CD4-positive, CD25-positive, alpha-beta regulatory T cell (primary cell): Measurements from ENCODE around the gene CNTN5. TPM values are rescaled to one million over a fixed set of nuclear protein-coding genes. Genes with fewer than 3 reads are reported as not detected.
A peak's percentile ranks its signal among the peaks of the same experiment; 100 is the strongest.

Experiments
- ATAC-seq, 2 donors: fragments of 150-1000 bp; cut with Tn5 transposase; one replicate each; pipeline ENCODE4 v1.10.0; 2021; ENCODE audit warnings: low read depth in 2 of 2, moderate number of reproducible peaks in 2 of 2, moderate library complexity in 1 of 2
- DNase-seq, 3 donors: peaks; one replicate each; pipeline versions ENCODE4 v3.0.0 to v3.0.0-alpha.2; 2012 to 2022; ENCODE audit warnings: mixed read lengths in 1 of 3
- H3K27ac ChIP-seq: one replicate; pipeline ENCODE4 v1.7.0; 2013; ENCODE audit warnings: mild to moderate bottlenecking, low read length; ENCODE audit not compliant: insufficient read depth, poor library complexity, severe bottlenecking
- H3K27me3 ChIP-seq: one replicate; pipeline ENCODE4 v1.7.0; 2013; ENCODE audit warnings: low read length; ENCODE audit not compliant: control insufficient read depth, insufficient read depth
- H3K36me3 ChIP-seq: one replicate; pipeline ENCODE4 v1.7.0; 2013; ENCODE audit warnings: mild to moderate bottlenecking, low read length, moderate library complexity; ENCODE audit not compliant: control insufficient read depth, insufficient read depth
- H3K4me1 ChIP-seq: 2 replicates; pipeline ENCODE4 v1.7.0; 2013; ENCODE audit warnings: mild to moderate bottlenecking, low read length; ENCODE audit not compliant: insufficient read depth, control insufficient read depth, poor library complexity, severe bottlenecking
- H3K4me3 ChIP-seq: one replicate; pipeline ENCODE4 v1.7.0; 2013; ENCODE audit warnings: low read depth, mild to moderate bottlenecking, low read length, moderate library complexity
- H3K9me3 ChIP-seq, 2 experiments: 1 replicate in 1 of 2; 2 replicates in 1 of 2; pipeline ENCODE4 v1.7.0; 2013; ENCODE audit warnings: low read length in 2 of 2, mild to moderate bottlenecking in 1 of 2, moderate library complexity in 1 of 2; ENCODE audit not compliant: control insufficient read depth in 2 of 2
- H3K27ac Mint-ChIP-seq, 3 donors: one replicate each; pipeline ENCODE4 v1.8.0; 2020 to 2022; ENCODE audit warnings: mild to moderate bottlenecking in 3 of 3, mixed read lengths in 3 of 3, moderate library complexity in 2 of 3
- H3K27me3 Mint-ChIP-seq: one replicate; pipeline ENCODE4 v1.8.0; 2022; ENCODE audit warnings: mild to moderate bottlenecking, mixed read lengths
- H3K36me3 Mint-ChIP-seq: one replicate; pipeline ENCODE4 v1.8.0; 2020; ENCODE audit warnings: mixed read lengths
- H3K4me1 Mint-ChIP-seq, 4 donors: one replicate each; pipeline ENCODE4 v1.8.0; 2020 to 2022; ENCODE audit warnings: mixed read lengths in 4 of 4, mild to moderate bottlenecking in 1 of 4
- H3K4me3 Mint-ChIP-seq, 4 donors: one replicate each; pipeline ENCODE4 v1.8.0; 2020 to 2022; ENCODE audit warnings: mild to moderate bottlenecking in 4 of 4, mixed read lengths in 4 of 4, moderate library complexity in 3 of 4
- H3K9me3 Mint-ChIP-seq, 7 donors: one replicate each; pipeline ENCODE4 v1.8.0; 2020 to 2022; ENCODE audit warnings: mixed read lengths in 7 of 7, mild to moderate bottlenecking in 3 of 7, moderate library complexity in 2 of 7
- polyA plus RNA-seq, 4 donors: library from polyadenylated mRNA; unstranded; fragments of 300-500 nt; fragmentation: Illumina TruSeq; gene quantifications; one replicate each; pipeline ENCODE4 v1.2.3, GENCODE V29; 2021
- total RNA-seq: library from RNA; stranded (reverse); gene quantifications from one replicate; pipeline ENCODE4 v1.2.3, GENCODE V29; 2022

CNTN5 gene
- total and polyA plus RNA-seq, 5 donors from 2014 or later: not detected

GRCh38 chr11:99589771-99590170 lies 569.0 kb downstream of the CNTN5 start:
- H3K36me3 Mint-ChIP-seq: no peaks in the 10 kb centered on the region
- H3K27me3 Mint-ChIP-seq: no peaks in the 10 kb centered on the region
- no peaks in the 10 kb centered on the region for H3K4me1 Mint-ChIP-seq
- no peak overlapping the region for H3K4me3 Mint-ChIP-seq
- H3K4me1 ChIP-seq: no peaks in the 10 kb centered on the region
- ATAC-seq (no peak), DNase-seq (no peak)
- no peak overlapping the region for H3K27ac ChIP-seq
- no peaks in the 10 kb centered on the region for H3K36me3 ChIP-seq
- no peak overlapping the region for H3K4me3 ChIP-seq
- H3K9me3 Mint-ChIP-seq: peaks cover 2 to 26% (median 15%) of the 10 kb centered on the region in 7 donors
- peaks cover 1 to 5% of the 10 kb centered on the region in 2 experiments for H3K9me3 ChIP-seq
- no peaks in the 10 kb centered on the region for H3K27me3 ChIP-seq
- H3K27ac Mint-ChIP-seq: no peak overlapping the region

DNA sequence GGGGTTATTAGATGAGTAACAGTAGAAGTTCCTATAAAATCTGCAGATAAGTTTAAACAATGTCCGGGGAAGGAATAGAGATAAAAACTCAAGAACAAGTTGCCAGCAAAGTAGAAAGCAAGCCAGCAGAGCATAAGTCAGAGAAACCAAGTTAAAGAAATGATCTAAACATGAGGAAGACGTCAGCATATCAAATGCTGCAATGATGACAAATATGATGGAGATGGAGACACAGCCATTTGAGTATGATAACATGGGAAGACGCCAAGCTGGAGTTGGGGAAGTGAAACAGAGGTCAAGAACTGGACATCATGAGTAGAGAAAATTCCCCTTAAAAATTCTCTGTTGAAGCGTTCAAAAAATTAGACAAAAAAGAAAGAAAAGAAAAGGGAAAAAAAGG lies 571.5 kb downstream of the CNTN5 start:
- H3K4me1 Mint-ChIP-seq: no peaks in the 10 kb centered on the region
- no peak overlapping the region for H3K4me3 ChIP-seq
- peaks cover 2 to 18% (median 12%) of the 10 kb centered on the region in 7 donors for H3K9me3 Mint-ChIP-seq
- H3K9me3 ChIP-seq: peaks cover 0 to 5% of the 10 kb centered on the region in 2 experiments
- H3K27ac Mint-ChIP-seq: no peak overlapping the region
- no peaks in the 10 kb centered on the region for H3K36me3 Mint-ChIP-seq
- ATAC-seq (no peak), DNase-seq (no peak)
- H3K4me3 Mint-ChIP-seq: no peak overlapping the region
- no peak overlapping the region for H3K27ac ChIP-seq
- no peaks in the 10 kb centered on the region for H3K36me3 ChIP-seq
- no peaks in the 10 kb centered on the region for H3K27me3 Mint-ChIP-seq
- no peaks in the 10 kb centered on the region for H3K4me1 ChIP-seq
- H3K27me3 ChIP-seq: no peaks in the 10 kb centered on the region

DNA sequence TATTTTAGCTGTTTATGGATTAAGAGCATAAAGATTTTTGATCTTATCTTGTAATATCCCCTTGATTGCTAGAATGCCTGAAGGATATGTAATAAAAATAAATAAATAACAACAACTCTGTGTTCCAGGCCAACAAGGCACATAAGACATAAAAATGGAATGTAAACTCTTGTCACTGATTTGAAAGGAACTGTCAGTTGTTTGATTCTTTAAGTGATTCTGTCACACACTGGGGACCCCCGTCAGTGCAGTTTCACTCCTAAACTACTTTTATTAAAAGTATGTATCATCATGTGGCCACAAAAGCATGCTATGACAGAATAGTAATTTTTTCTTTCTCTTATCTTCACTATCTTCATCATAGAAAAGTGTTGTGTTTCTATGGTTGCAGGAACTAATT lies 572.4 kb downstream of the CNTN5 start:
- Mint-ChIP-seq H3K9me3 (peaks cover 2 to 19% (median 11%) of the 10 kb centered on the region in 7 donors), H3K27me3 (no peaks in the 10 kb centered on the region), H3K36me3 (no peaks in the 10 kb centered on the region), H3K4me1 (no peaks in the 10 kb centered on the region), H3K27ac (no peak overlapping the region), H3K4me3 (no peak overlapping the region)
- ATAC-seq: no peak
- no peaks in the 10 kb centered on the region for H3K27me3 ChIP-seq
- H3K4me1 ChIP-seq: no peaks in the 10 kb centered on the region
- H3K9me3 ChIP-seq: peaks cover 0 to 4% of the 10 kb centered on the region in 2 experiments
- no peak for DNase-seq
- no peak overlapping the region for H3K4me3 ChIP-seq
- H3K27ac ChIP-seq: no peak overlapping the region
- H3K36me3 ChIP-seq: no peaks in the 10 kb centered on the region

DNA sequence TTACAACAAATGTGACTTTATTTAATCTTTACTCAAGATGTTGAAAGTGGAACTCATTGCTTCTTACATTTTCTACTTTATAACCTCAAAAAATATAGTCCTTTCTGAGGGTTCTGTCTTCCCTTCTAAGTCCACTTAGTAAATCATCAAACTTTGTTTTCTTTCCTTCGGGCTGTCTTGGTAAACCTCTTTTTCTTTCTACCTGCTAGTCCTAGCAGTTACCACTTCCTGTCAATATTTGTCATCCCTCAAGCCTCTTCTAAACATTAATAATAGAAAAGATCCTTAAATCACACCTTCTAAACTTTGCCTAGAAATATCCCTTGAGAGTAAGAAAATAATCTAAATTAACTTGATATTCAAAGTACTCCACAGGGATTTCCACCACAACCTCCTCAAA lies 580.4 kb downstream of the CNTN5 start:
- H3K4me3 Mint-ChIP-seq: no peak overlapping the region
- peaks cover 0 to 1% of the 10 kb centered on the region in 2 experiments for H3K9me3 ChIP-seq

GRCh38 chr11:99614352-99614751 lies 593.6 kb downstream of the CNTN5 start:
- Mint-ChIP-seq H3K4me1 (no peaks in the 10 kb centered on the region), H3K27me3 (no peaks in the 10 kb centered on the region), H3K36me3 (no peaks in the 10 kb centered on the region), H3K9me3 (peaks cover 3 to 17% (median 7%) of the 10 kb centered on the region in 7 donors), H3K4me3 (no peak overlapping the region), H3K27ac (no peak overlapping the region)
- Histone ChIP-seq H3K4me3 (no peak overlapping the region), H3K4me1 (no peaks in the 10 kb centered on the region), H3K27ac (no peak overlapping the region), H3K27me3 (no peaks in the 10 kb centered on the region), H3K9me3 (peaks cover 0 to 4% of the 10 kb centered on the region in 2 experiments), H3K36me3 (no peaks in the 10 kb centered on the region)
- no peak for DNase-seq
- ATAC-seq: no peak

More for the DNA sequence above, 580.4 kb downstream of the CNTN5 start:
- ATAC-seq (no peak), DNase-seq (no peak)
- Histone ChIP-seq H3K27ac (no peak overlapping the region), H3K36me3 (no peaks in the 10 kb centered on the region), H3K4me1 (no peaks in the 10 kb centered on the region), H3K27me3 (no peaks in the 10 kb centered on the region), H3K4me3 (no peak overlapping the region)
- H3K4me1 Mint-ChIP-seq: no peaks in the 10 kb centered on the region
- peaks cover 0 to 10% (median 6%) of the 10 kb centered on the region in 7 donors for H3K9me3 Mint-ChIP-seq
- H3K27me3 Mint-ChIP-seq: no peaks in the 10 kb centered on the region
- no peaks in the 10 kb centered on the region for H3K36me3 Mint-ChIP-seq
- H3K27ac Mint-ChIP-seq: peak overlapping the region in 1 of 3 donors; percentile 20

DNA sequence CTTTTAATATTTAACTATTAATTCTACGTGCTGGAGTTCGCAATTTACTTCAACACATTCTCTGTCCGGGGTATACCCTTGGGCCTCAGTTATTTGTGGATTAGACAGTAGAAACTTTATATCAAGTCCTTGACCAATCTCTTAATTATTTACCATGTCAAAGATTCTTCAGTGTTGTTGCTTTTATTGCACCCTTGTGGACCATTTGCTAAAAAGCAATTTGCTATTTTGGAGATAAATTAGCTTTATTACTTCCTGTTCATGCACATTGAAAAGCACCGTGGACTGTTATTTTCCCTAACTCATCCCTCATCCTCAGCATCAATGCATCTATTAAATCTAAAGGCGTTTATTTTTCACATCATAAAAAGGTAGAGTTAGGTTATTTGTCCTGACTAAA lies 609.9 kb downstream of the CNTN5 start:
- H3K9me3 Mint-ChIP-seq: peaks cover 0 to 14% (median 4%) of the 10 kb centered on the region in 7 donors
- H3K4me1 Mint-ChIP-seq: no peaks in the 10 kb centered on the region
- no peak for ATAC-seq

GRCh38 chr11:99631618-99632017 lies 610.9 kb downstream of the CNTN5 start:
- ATAC-seq (no peak), DNase-seq (no peak)
- H3K27me3 ChIP-seq: no peaks in the 10 kb centered on the region
- no peaks in the 10 kb centered on the region for H3K4me1 ChIP-seq
- H3K4me3 Mint-ChIP-seq: no peak overlapping the region
- no peaks in the 10 kb centered on the region for H3K27me3 Mint-ChIP-seq
- H3K9me3 Mint-ChIP-seq: peaks cover 0 to 8% (median 4%) of the 10 kb centered on the region in 7 donors
- no peaks in the 10 kb centered on the region for H3K36me3 Mint-ChIP-seq
- no peak overlapping the region for H3K27ac Mint-ChIP-seq
- no peak overlapping the region for H3K4me3 ChIP-seq
- H3K9me3 ChIP-seq: peaks cover 0 to 6% of the 10 kb centered on the region in 2 experiments
- no peaks in the 10 kb centered on the region for H3K4me1 Mint-ChIP-seq
- H3K36me3 ChIP-seq: no peaks in the 10 kb centered on the region
- no peak overlapping the region for H3K27ac ChIP-seq

More for the DNA sequence above, 609.9 kb downstream of the CNTN5 start:
- Mint-ChIP-seq H3K27ac (peak overlapping the region in 1 of 3 donors; percentile 22), H3K27me3 (no peaks in the 10 kb centered on the region), H3K36me3 (no peaks in the 10 kb centered on the region), H3K4me3 (no peak overlapping the region)
- no peak for DNase-seq
- Histone ChIP-seq H3K9me3 (peaks cover 0 to 6% of the 10 kb centered on the region in 2 experiments), H3K4me3 (no peak overlapping the region), H3K27me3 (no peaks in the 10 kb centered on the region), H3K36me3 (no peaks in the 10 kb centered on the region), H3K27ac (no peak overlapping the region), H3K4me1 (no peaks in the 10 kb centered on the region)

DNA sequence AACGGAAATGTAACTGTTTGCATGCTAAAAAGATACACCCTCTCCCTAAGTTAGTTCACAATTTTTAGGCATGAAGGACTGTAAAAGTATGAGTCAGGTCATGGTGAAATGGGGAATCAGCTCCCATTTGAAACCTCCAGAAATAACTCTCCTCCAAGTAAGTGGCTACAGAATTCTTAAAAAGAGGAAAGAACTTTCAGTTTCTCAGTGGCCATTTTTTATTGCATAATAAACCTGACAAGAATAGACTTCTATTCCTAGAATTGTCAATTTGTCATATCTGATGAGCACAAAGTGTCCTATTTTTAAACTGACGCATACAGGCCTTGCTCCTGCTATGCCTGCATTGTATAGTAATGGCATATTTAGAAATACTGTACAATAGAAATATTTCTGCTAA lies 612.2 kb downstream of the CNTN5 start:
- no peaks in the 10 kb centered on the region for H3K4me1 ChIP-seq
- Mint-ChIP-seq H3K9me3 (peaks cover 0 to 8% (median 4%) of the 10 kb centered on the region in 7 donors), H3K27ac (no peak overlapping the region), H3K36me3 (no peaks in the 10 kb centered on the region), H3K4me3 (no peak overlapping the region), H3K4me1 (no peaks in the 10 kb centered on the region), H3K27me3 (no peaks in the 10 kb centered on the region)
- H3K27ac ChIP-seq: no peak overlapping the region
- DNase-seq: no peak
- H3K36me3 ChIP-seq: no peaks in the 10 kb centered on the region
- peaks cover 0 to 6% of the 10 kb centered on the region in 2 experiments for H3K9me3 ChIP-seq
- ATAC-seq: no peak
- H3K4me3 ChIP-seq: no peak overlapping the region
- no peaks in the 10 kb centered on the region for H3K27me3 ChIP-seq
